Smooth muscle cell (in vitro differentiated cells): ENCODE measurements around the gene CPEB4. TPM values are rescaled to one million over a fixed set of nuclear protein-coding genes. Genes with fewer than 3 reads are reported as not detected.

Experiments
- DNase-seq: peaks from one replicate; lab custom pipeline; 2025; ENCODE audit not compliant: unreplicated experiment; lab: John Stamatoyannopoulos, UW
- H2AFZ ChIP-seq: fragments of 200-600 bp; sonication (generic); 2 replicates; pipeline ENCODE4 v1.6.0; 2016; ENCODE audit warnings: antibody characterized with exemption, low read depth, mild to moderate bottlenecking
- H3F3A ChIP-seq: fragments of 200-600 bp; sonication (generic); 2 replicates; pipeline ENCODE4 v1.6.0; 2017; ENCODE audit warnings: antibody characterized with exemption, low read depth
- H3K27ac ChIP-seq: fragments of 200-600 bp; sonication (generic); 2 replicates; pipeline ENCODE4 v1.5.1; 2016; ENCODE audit warnings: low read depth, mild to moderate bottlenecking
- H3K27me3 ChIP-seq: fragments of 200-600 bp; sonication (generic); 2 replicates; pipeline ENCODE4 v1.6.1; 2016; ENCODE audit warnings: low read depth, mild to moderate bottlenecking
- H3K36me3 ChIP-seq: fragments of 200-600 bp; sonication (generic); 2 replicates; pipeline ENCODE4 v1.5.1; 2016; ENCODE audit warnings: low read depth
- H3K4me1 ChIP-seq: fragments of 200-600 bp; sonication (generic); 2 replicates; pipeline ENCODE4 v1.5.1; 2016; ENCODE audit warnings: low read depth
- H3K4me2 ChIP-seq: fragments of 200-600 bp; sonication (generic); 2 replicates; pipeline ENCODE4 v1.6.0; 2016; ENCODE audit warnings: mild to moderate bottlenecking
- H3K4me3 ChIP-seq: fragments of 200-600 bp; sonication (generic); 2 replicates; pipeline ENCODE4 v1.5.1; 2016; ENCODE audit warnings: mild to moderate bottlenecking
- H3K79me2 ChIP-seq: fragments of 200-600 bp; sonication (generic); 2 replicates; pipeline ENCODE4 v1.6.0; 2016; ENCODE audit warnings: low read depth, mild to moderate bottlenecking
- H3K9ac ChIP-seq: fragments of 200-600 bp; sonication (generic); 2 replicates; pipeline ENCODE4 v1.6.0; 2016; ENCODE audit warnings: low read depth
- H3K9me3 ChIP-seq: fragments of 200-600 bp; sonication (generic); replicated peaks from 2 replicates; pipeline ENCODE4 v1.5.1; 2016; ENCODE audit warnings: low read depth
- H4K20me1 ChIP-seq: fragments of 200-600 bp; sonication (generic); 2 replicates; pipeline ENCODE4 v1.6.0; 2016; ENCODE audit warnings: low read depth
- CTCF ChIP-seq: fragments of 200-600 bp; sonication (generic); IDR thresholded peaks from 2 replicates; pipeline ENCODE4 v1.5.1; 2017; ENCODE audit warnings: borderline replicate concordance, mild to moderate bottlenecking, antibody characterized with exemption; ENCODE audit not compliant: insufficient read depth, poor library complexity, severe bottlenecking
- WGBS: methylation state at CpG from one replicate; pipeline ENCODE4 v1.1.7; 2016; ENCODE audit warnings: low lambda C conversion rate; 5-methylcytosine and 5-hydroxymethylcytosine counted together
- polyA plus RNA-seq: library from polyadenylated mRNA; unstranded; fragments of >200 nt; fragmentation: Nextera tagmentation; extraction: Ambion mirVana; gene quantifications from 2 replicates; pipeline ENCODE4 v1.2.1, GENCODE V29; 2016
- total RNA-seq: library from RNA; depleted of rRNA; stranded (reverse); fragments of >200 nt; gene quantifications from 2 replicates; pipeline ENCODE4 v1.2.3, GENCODE V29; 2014

The CPEB4 gene
- total and polyA plus RNA-seq, 2 experiments from 2014 or later = 5.1 to 38.5 TPM

GRCh38 chr5:173945160-173945559 lies 57.0 kb downstream of the CPEB4 start:
- no peaks in the 10 kb centered on the region for H3F3A ChIP-seq
- H3K27ac ChIP-seq = no peak overlapping the region
- no peaks in the 10 kb centered on the region for H3K9me3 ChIP-seq
- H3K36me3 ChIP-seq = peaks cover 7% of the 10 kb centered on the region
- DNase-seq = no peak
- peaks cover 12% of the 10 kb centered on the region for H3K4me1 ChIP-seq
- H3K9ac ChIP-seq = no peak overlapping the region
- no peak overlapping the region for H3K4me2 ChIP-seq
- WGBS = 100% methylated on average over 2 of the region's 2 CpGs
- H4K20me1 ChIP-seq = peaks cover 39% of the 10 kb centered on the region
- H3K4me3 ChIP-seq = no peak overlapping the region
- peaks cover 6% of the 10 kb centered on the region for H3K79me2 ChIP-seq
- no peak overlapping the region for H2AFZ ChIP-seq
- TF ChIP-seq CTCF = no peak
- H3K27me3 ChIP-seq = no peaks in the 10 kb centered on the region

GRCh38 chr5:173946323-173946722 lies 58.2 kb downstream of the CPEB4 start:
- H3K79me2 ChIP-seq = peaks cover 3% of the 10 kb centered on the region
- no peak overlapping the region for H3K27ac ChIP-seq
- H2AFZ ChIP-seq = no peak overlapping the region
- H3K36me3 ChIP-seq = peaks cover 11% of the 10 kb centered on the region
- peaks cover 4% of the 10 kb centered on the region for H3K4me1 ChIP-seq
- no peak for TF ChIP-seq CTCF
- H3K4me3 ChIP-seq = no peak overlapping the region
- no peak for DNase-seq
- no peaks in the 10 kb centered on the region for H3K9me3 ChIP-seq
- 98% methylated on average over 2 of the region's 2 CpGs for WGBS
- H3K27me3 ChIP-seq = no peaks in the 10 kb centered on the region
- H3K4me2 ChIP-seq = no peak overlapping the region
- H3F3A ChIP-seq = no peaks in the 10 kb centered on the region
- H4K20me1 ChIP-seq = peaks cover 30% of the 10 kb centered on the region
- no peak overlapping the region for H3K9ac ChIP-seq

DNA sequence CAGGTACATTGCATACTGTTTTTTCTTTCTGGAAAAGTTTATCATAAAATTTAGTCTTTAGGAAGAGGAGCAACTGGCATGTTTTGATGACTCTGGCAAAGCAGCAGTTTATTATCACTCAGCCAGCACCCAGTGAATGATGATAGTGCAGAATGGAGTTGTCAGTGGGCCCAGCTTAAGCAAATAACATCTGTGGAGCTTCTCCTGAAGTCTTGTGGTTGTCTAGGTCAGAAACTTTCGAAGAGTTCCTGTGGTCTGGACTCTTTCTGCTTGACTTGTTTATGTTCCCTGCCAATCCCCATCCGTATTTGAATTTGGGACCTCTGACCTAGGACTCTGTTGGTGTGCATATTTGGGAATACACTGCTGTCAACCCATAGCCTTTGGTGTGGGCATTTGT lies 62.7 kb downstream of the CPEB4 start:
- Histone ChIP-seq H3K9ac (no peak overlapping the region), H3K36me3 (peaks cover 12% of the 10 kb centered on the region), H3K4me2 (no peak overlapping the region), H3K4me1 (peaks cover 4% of the 10 kb centered on the region), H3K9me3 (no peaks in the 10 kb centered on the region), H3F3A (no peaks in the 10 kb centered on the region), H3K27me3 (no peaks in the 10 kb centered on the region), H2AFZ (no peak overlapping the region), H4K20me1 (no peaks in the 10 kb centered on the region), H3K27ac (no peak overlapping the region), H3K79me2 (no peaks in the 10 kb centered on the region), H3K4me3 (no peak overlapping the region)
- TF ChIP-seq CTCF = no peak
- 25% methylated on average over 2 of the region's 2 CpGs for WGBS
- DNase-seq = no peak

GRCh38 chr5:173953528-173954090 lies 65.5 kb downstream of the CPEB4 start:
- peaks cover 12% of the 10 kb centered on the region for H3K36me3 ChIP-seq
- 85% methylated on average over 5 of the region's 5 CpGs for WGBS
- no peak overlapping the region for H2AFZ ChIP-seq
- no peak for DNase-seq
- peak overlapping the region; percentile 69 for H3K27ac ChIP-seq
- H3K27me3 ChIP-seq = no peaks in the 10 kb centered on the region
- no peak overlapping the region for H3K4me2 ChIP-seq
- H3K9ac ChIP-seq = no peak overlapping the region
- no peak overlapping the region for H3K4me3 ChIP-seq
- H3K79me2 ChIP-seq = no peaks in the 10 kb centered on the region
- TF ChIP-seq CTCF = no peak
- no peaks in the 10 kb centered on the region for H3K9me3 ChIP-seq
- no peaks in the 10 kb centered on the region for H4K20me1 ChIP-seq
- H3K4me1 ChIP-seq = peaks cover 4% of the 10 kb centered on the region
- no peaks in the 10 kb centered on the region for H3F3A ChIP-seq
